Upper lobe of left lung (tissue), 6 donors: ENCODE data around the gene LSM14A. TPM values are rescaled to one million over a fixed set of nuclear protein-coding genes. Genes with fewer than 3 reads are reported as not detected.

Source experiments
- ATAC-seq, 2 donors: fragments of 200-7000 bp; cut with Tn5 transposase; one replicate each; pipeline ENCODE4 v1.9.1; 2022; ENCODE audit warnings: mild to moderate bottlenecking in 2 of 2, moderate library complexity in 2 of 2; ENCODE audit not compliant: low FRiP score in 2 of 2
- DNase-seq, 2 donors: peaks; one replicate each; pipeline ENCODE4 v3.0.0-alpha.2; 2019 to 2020
- H3K27ac ChIP-seq, 4 donors: fragments of 200-600 bp; sonication (generic); one replicate each; pipeline ENCODE4 v1.5.1; 2016 to 2019
- H3K27me3 ChIP-seq, 4 donors: fragments of 200-600 bp; sonication (generic); one replicate each; pipeline ENCODE4 v1.5.1; 2017 to 2019
- H3K36me3 ChIP-seq, 4 donors: fragments of 200-600 bp; sonication (generic); one replicate each; pipeline ENCODE4 v1.5.1; 2016 to 2019
- H3K4me1 ChIP-seq, 4 donors: fragments of 200-600 bp; sonication (generic); one replicate each; pipeline ENCODE4 v1.5.1; 2018 to 2019
- H3K4me3 ChIP-seq, 4 donors: fragments of 200-600 bp; sonication (generic); one replicate each; pipeline ENCODE4 v1.5.1; 2017 to 2019; ENCODE audit warnings: mild to moderate bottlenecking in 2 of 4, moderate library complexity in 1 of 4
- H3K9me3 ChIP-seq, 4 donors: fragments of 200-600 bp; sonication (generic); one replicate each; pipeline ENCODE4 v1.5.1; 2018 to 2019
- CTCF ChIP-seq, 6 experiments: fragments of 450-650 bp in 4 of 6; fragments of 200-600 bp in 2 of 6; sonication (generic) in 2 of 6; IDR thresholded peaks; one replicate each; pipeline ENCODE4 v1.5.1; 2016 to 2019; ENCODE audit warnings: antibody characterized with exemption in 6 of 6
- EP300 ChIP-seq, 4 donors: sonication (generic); formaldehyde crosslinking; IDR thresholded peaks; one replicate each; pipeline ENCODE4 v1.5.1; 2017; ENCODE audit warnings: antibody characterized with exemption in 4 of 4, control low read depth in 2 of 4
- POLR2A ChIP-seq, 4 donors: fragments of 450-650 bp; IDR thresholded peaks; one replicate each; pipeline ENCODE4 v1.5.1; 2016 to 2017; ENCODE audit warnings: antibody characterized with exemption in 4 of 4, mild to moderate bottlenecking in 2 of 4
- POLR2AphosphoS5 ChIP-seq, 2 donors: sonication (generic); formaldehyde crosslinking; IDR thresholded peaks; one replicate each; pipeline ENCODE4 v1.5.1; 2017; ENCODE audit warnings: antibody characterized with exemption in 2 of 2
- WGBS, 2 donors: methylation state at CpG; one replicate each; pipeline ENCODE4 v1.1.5; 2017 to 2018; 5-methylcytosine and 5-hydroxymethylcytosine counted together
- total RNA-seq, 6 donors: library from RNA; depleted of rRNA in 4 of 6; stranded (reverse); fragments of >200 nt in 4 of 6; gene quantifications; one replicate each; pipeline versions ENCODE4 v1.1.0 to v1.2.1, GENCODE V29; 2016 to 2021
- donor health status: DM: no; HTN: no; CAD: no; lungs with moderate emphysema.
- donor health status: DM: no; HTN: yes; CAD: no; lungs with severe emphysema.

The LSM14A gene
- total RNA-seq, 6 donors from 2014 or later: 85.2 to 212 (median 96.3) TPM

DNA sequence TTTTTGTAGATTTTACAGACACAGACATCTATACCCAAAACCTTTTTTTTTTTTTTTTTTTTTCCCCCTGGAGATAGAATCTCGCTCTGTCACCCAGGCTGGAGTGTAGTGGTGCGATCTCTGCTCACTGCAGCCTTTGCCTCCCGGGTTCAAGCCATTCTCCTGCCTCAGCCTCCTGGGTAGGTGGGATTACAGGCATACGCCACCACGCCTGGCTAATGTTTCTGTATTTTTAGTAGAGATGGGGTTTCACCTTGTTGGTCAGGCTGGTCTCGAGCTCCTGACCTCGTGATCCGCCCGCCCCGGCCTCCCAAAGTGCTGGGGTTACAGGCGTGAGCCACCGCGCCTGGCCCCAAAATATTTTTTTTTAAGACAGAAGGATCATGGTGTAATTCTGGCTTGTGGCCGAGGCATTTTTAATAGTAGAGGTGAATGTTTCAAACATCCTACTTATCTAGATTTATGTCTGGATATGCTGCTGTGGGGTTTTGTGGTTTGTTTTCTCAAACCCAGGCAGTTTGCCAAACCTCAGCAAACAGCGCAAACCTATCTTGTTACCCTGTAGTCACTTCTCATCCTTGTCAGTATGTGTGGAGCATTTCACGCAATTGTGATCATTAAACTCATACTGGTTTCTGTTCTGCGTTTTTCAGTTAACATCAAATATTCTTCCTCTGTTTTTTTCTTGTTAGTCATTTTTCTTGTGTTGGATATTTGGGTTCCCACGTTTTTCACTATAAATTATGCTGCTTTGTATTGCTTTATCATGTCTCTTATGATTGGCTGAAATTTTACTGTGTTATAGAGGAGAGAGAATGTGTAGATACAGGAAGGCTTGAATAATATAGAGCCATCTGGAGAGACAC lies 45.9 kb downstream of the LSM14A start:
- no peaks in the 10 kb centered on the region for H3K9me3 ChIP-seq
- H3K4me1 ChIP-seq: peaks cover 0 to 13% (median 1%) of the 10 kb centered on the region in 4 donors
- TF ChIP-seq EP300 (IDR thresholded peaks at IDR 0.05): no peak
- TF ChIP-seq CTCF (IDR thresholded peaks at IDR 0.05): no peak
- TF ChIP-seq POLR2AphosphoS5 (IDR thresholded peaks at IDR 0.05): no peak
- H3K27me3 ChIP-seq: no peaks in the 10 kb centered on the region
- peak in 1 of 2 donors; percentile 40 for ATAC-seq
- DNase-seq: no peak
- H3K27ac ChIP-seq: peak overlapping the region in 1 of 4 donors; percentile 35
- no peak overlapping the region for H3K4me3 ChIP-seq
- 57 to 70% methylated on average over 18 of the region's 18 CpGs for whole genome bisulfite sequencing, 2 donors
- H3K36me3 ChIP-seq: peaks cover 16 to 76% (median 44%) of the 10 kb centered on the region in 4 donors

GRCh38 chr19:34218818-34219164 lies 46.5 kb downstream of the LSM14A start:
- H3K4me1 ChIP-seq: peaks cover 0 to 13% (median 1%) of the 10 kb centered on the region in 4 donors
- peaks cover 18 to 76% (median 50%) of the 10 kb centered on the region in 4 donors for H3K36me3 ChIP-seq
- 60 to 64% methylated on average over 2 of the region's 2 CpGs for WGBS, 2 donors
- no peak for TF ChIP-seq EP300 (IDR thresholded peaks at IDR 0.05)
- no peak for TF ChIP-seq CTCF (IDR thresholded peaks at IDR 0.05)
- TF ChIP-seq POLR2AphosphoS5 (IDR thresholded peaks at IDR 0.05): no peak
- TF ChIP-seq POLR2A (IDR thresholded peaks at IDR 0.05): no peak
- no peaks in the 10 kb centered on the region for H3K27me3 ChIP-seq
- H3K9me3 ChIP-seq: no peaks in the 10 kb centered on the region
- peak overlapping the region in 1 of 4 donors; percentile 35 for H3K27ac ChIP-seq
- ATAC-seq (no peak), DNase-seq (no peak)
- H3K4me3 ChIP-seq: no peak overlapping the region

DNA sequence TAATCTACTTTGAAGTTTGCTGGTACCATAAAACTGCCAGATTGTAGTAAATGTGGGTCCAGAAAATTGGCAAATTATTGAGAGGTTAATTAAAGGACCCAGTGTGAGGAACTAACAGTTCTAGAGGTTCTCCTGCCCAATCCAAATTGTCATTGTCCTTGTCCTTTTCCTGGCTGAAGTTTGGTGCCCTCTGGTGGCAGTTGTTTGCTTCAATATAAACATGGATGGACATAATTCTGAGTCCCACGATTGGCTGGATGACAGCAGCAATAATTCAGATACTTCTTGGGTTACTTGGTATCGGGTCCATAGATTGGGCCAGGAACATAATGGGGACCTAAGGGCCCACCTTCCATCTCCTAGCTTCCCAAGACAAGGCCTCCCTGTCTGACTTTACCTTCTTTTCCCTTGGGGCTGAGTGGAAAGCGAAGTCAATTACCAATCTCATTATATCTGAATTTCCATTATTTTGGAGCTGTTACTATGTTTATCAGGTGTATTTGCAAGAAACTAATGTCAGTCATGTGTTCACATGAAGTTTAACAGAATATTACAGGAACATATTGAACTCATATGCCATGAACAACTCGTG lies 48.3 kb downstream of the LSM14A start:
- no peaks in the 10 kb centered on the region for H3K9me3 ChIP-seq
- H3K4me3 ChIP-seq: no peak overlapping the region
- TF ChIP-seq POLR2AphosphoS5 (IDR thresholded peaks at IDR 0.05): no peak
- TF ChIP-seq CTCF (IDR thresholded peaks at IDR 0.05): peak; percentile 43 to 62 (median 55)
- TF ChIP-seq POLR2A (IDR thresholded peaks at IDR 0.05): no peak
- no peak for TF ChIP-seq EP300 (IDR thresholded peaks at IDR 0.05)
- H3K27me3 ChIP-seq: no peaks in the 10 kb centered on the region
- H3K27ac ChIP-seq: no peak overlapping the region
- DNase-seq (peak in 1 of 2 donors; percentile 51), ATAC-seq (peak in 1 of 2 donors; percentile 42)
- WGBS, 2 donors: 65 to 75% methylated on average over 4 of the region's 4 CpGs
- H3K36me3 ChIP-seq: peaks cover 32 to 76% (median 60%) of the 10 kb centered on the region in 4 donors
- peaks cover 0 to 13% (median 1%) of the 10 kb centered on the region in 4 donors for H3K4me1 ChIP-seq

- no peaks in the 10 kb centered on the region for H3K9me3 ChIP-seq
- H3K4me3 ChIP-seq: no peak overlapping the region
- H3K27me3 ChIP-seq: no peaks in the 10 kb centered on the region
- peaks cover 0 to 13% (median 1%) of the 10 kb centered on the region in 4 donors for H3K4me1 ChIP-seq
- WGBS, 2 donors: 71 to 75% methylated on average over 1 of the region's 1 CpG
- H3K27ac ChIP-seq: no peak overlapping the region
- TF ChIP-seq POLR2A (IDR thresholded peaks at IDR 0.05): no peak
- TF ChIP-seq POLR2AphosphoS5 (IDR thresholded peaks at IDR 0.05): no peak
- TF ChIP-seq CTCF (IDR thresholded peaks at IDR 0.05): no peak
- TF ChIP-seq EP300 (IDR thresholded peaks at IDR 0.05): no peak
- ATAC-seq (no peak), DNase-seq (no peak)
- peaks cover 32 to 78% (median 66%) of the 10 kb centered on the region in 4 donors for H3K36me3 ChIP-seq
These were observed 50.1 kb downstream of the LSM14A start for GRCh38 chr19:34222386-34222785.
